Stimulated activated CD4-positive, alpha-beta T cell treated with anti-CD3 and anti-CD28 coated beads, Interleukin-15, amount 100 ng/mL, for 48 hours (primary cell): ENCODE results near the gene TENM3.
"Not testable (repeated sequence)": the region's sequence is repeated elsewhere in the genome, so short reads cannot be mapped to it uniquely, and the experiment has no call there.

Source experiments
- DNase-seq, 2 donors: peaks; one replicate each; pipeline ENCODE4 v3.0.0-alpha.2; 2020; ENCODE audit warnings: low read depth in 2 of 2

The TENM3 gene

GRCh38 chr4:182227611-182228010, 15.6 kb upstream of the TENM3 start:
- no peak for DNase-seq

GRCh38 chr4:182228991-182229577, 14.1 kb upstream of the TENM3 start:
- DNase-seq = no peak

- DNase-seq = no peak
Observed at GRCh38 chr4:182230256-182230655, 12.9 kb upstream of the TENM3 start.

- no peak for DNase-seq
Observed at GRCh38 chr4:182231080-182231479, 12.1 kb upstream of the TENM3 start.

- no peak for DNase-seq
Observed at GRCh38 chr4:182231496-182231895, 11.7 kb upstream of the TENM3 start.

GRCh38 chr4:182233310-182234090, 9.7 kb upstream of the TENM3 start:
- DNase-seq = no peak

GRCh38 chr4:182235021-182235795, 8.0 kb upstream of the TENM3 start:
- DNase-seq = no peak

GRCh38 chr4:182236186-182236585, 7.0 kb upstream of the TENM3 start:
- no peak for DNase-seq

- not testable (repeated sequence) for DNase-seq
Observed at GRCh38 chr4:182237010-182237409, 6.2 kb upstream of the TENM3 start.

GRCh38 chr4:182238355-182238931, 4.8 kb upstream of the TENM3 start:
- no peak for DNase-seq

GRCh38 chr4:182240161-182241130, 2.8 kb upstream of the TENM3 start:
- no peak for DNase-seq

- DNase-seq = not testable (repeated sequence)
Observed at GRCh38 chr4:182242260-182242659, 942 bp upstream of the TENM3 start.

- DNase-seq = no peak
Observed at GRCh38 chr4:182242787-182243186, 415 bp upstream of the TENM3 start.

- DNase-seq = no peak
Observed at GRCh38 chr4:182245041-182245440, 1.8 kb downstream of the TENM3 start.

GRCh38 chr4:182245541-182246215, 2.5 kb downstream of the TENM3 start:
- DNase-seq = no peak

GRCh38 chr4:182246401-182247205, 3.4 kb downstream of the TENM3 start:
- DNase-seq = no peak

- no peak for DNase-seq
Observed at GRCh38 chr4:182248295-182248694, 5.1 kb downstream of the TENM3 start.

- DNase-seq = no peak
Observed at GRCh38 chr4:182250446-182250845, 7.2 kb downstream of the TENM3 start.

- no peak for DNase-seq
Observed at GRCh38 chr4:182251116-182251515, 7.9 kb downstream of the TENM3 start.

GRCh38 chr4:182252220-182252619, 9.0 kb downstream of the TENM3 start:
- no peak for DNase-seq
